GM23248 (cell line): ENCODE results near the gene CAPS2. TPM values are rescaled to one million over a fixed set of nuclear protein-coding genes. Genes with fewer than 3 reads are reported as not detected.

ENCODE experiments used
- DNase-seq: peaks from one replicate; pipeline ENCODE4 v3.0.0-alpha.2; 2015
- H2AFZ ChIP-seq: fragments of 200-600 bp; sonication (generic); 2 replicates; pipeline ENCODE4 v1.6.1; 2016; ENCODE audit warnings: antibody characterized with exemption
- H3F3A ChIP-seq: fragments of 200-600 bp; sonication (generic); 2 replicates; pipeline ENCODE4 v1.6.1; 2016; ENCODE audit warnings: mild to moderate bottlenecking, antibody characterized with exemption, mixed run types; ENCODE audit not compliant: insufficient read depth
- H3K27ac ChIP-seq: fragments of 200-600 bp; sonication (generic); 2 replicates; pipeline ENCODE4 v1.5.1; 2016; ENCODE audit warnings: mild to moderate bottlenecking
- H3K27me3 ChIP-seq: fragments of 200-600 bp; sonication (generic); replicated peaks from 2 replicates; pipeline ENCODE4 v1.6.1; 2016; ENCODE audit warnings: mild to moderate bottlenecking; ENCODE audit not compliant: insufficient read depth
- H3K36me3 ChIP-seq: fragments of 200-600 bp; sonication (generic); 2 replicates; pipeline ENCODE4 v1.6.1; 2016; ENCODE audit warnings: low read depth, mild to moderate bottlenecking
- H3K4me1 ChIP-seq: fragments of 200-600 bp; sonication (generic); 2 replicates; pipeline ENCODE4 v1.6.1; 2016; ENCODE audit warnings: mild to moderate bottlenecking; ENCODE audit not compliant: insufficient read depth
- H3K4me2 ChIP-seq: fragments of 200-600 bp; sonication (generic); one replicate; pipeline ENCODE4 v1.6.1; 2016; ENCODE audit warnings: mild to moderate bottlenecking; ENCODE audit not compliant: unreplicated experiment
- H3K4me3 ChIP-seq: fragments of 200-600 bp; sonication (generic); 2 replicates; pipeline ENCODE4 v1.5.1; 2016; ENCODE audit warnings: mild to moderate bottlenecking
- H3K79me2 ChIP-seq: fragments of 200-600 bp; sonication (generic); 2 replicates; pipeline ENCODE4 v1.6.1; 2016; ENCODE audit warnings: mild to moderate bottlenecking; ENCODE audit not compliant: insufficient read depth
- H3K9ac ChIP-seq: fragments of 200-600 bp; sonication (generic); 2 replicates; pipeline ENCODE4 v1.6.1; 2016; ENCODE audit warnings: mild to moderate bottlenecking
- H3K9me2 ChIP-seq: fragments of 200-600 bp; sonication (generic); 2 replicates; pipeline ENCODE4 v1.6.1; 2016; ENCODE audit warnings: mixed run types, mild to moderate bottlenecking, moderate library complexity; ENCODE audit not compliant: insufficient read depth
- H3K9me3 ChIP-seq: fragments of 200-600 bp; sonication (generic); one replicate; pipeline ENCODE4 v1.6.1; 2017; ENCODE audit warnings: low read depth
- H4K20me1 ChIP-seq: fragments of 200-600 bp; sonication (generic); 2 replicates; pipeline ENCODE4 v1.6.0; 2016; ENCODE audit not compliant: insufficient read depth
- EZH2 ChIP-seq: fragments of 200-600 bp; sonication (generic); IDR thresholded peaks from 2 replicates; pipeline ENCODE4 v1.6.1; 2018; ENCODE audit warnings: antibody characterized with exemption, mild to moderate bottlenecking; ENCODE audit not compliant: insufficient read depth, poor library complexity, severe bottlenecking
- EZH2phosphoT487 ChIP-seq: fragments of 200-600 bp; sonication (generic); IDR thresholded peaks from 2 replicates; pipeline ENCODE4 v1.6.1; 2018; ENCODE audit warnings: antibody characterized with exemption, moderate library complexity, mild to moderate bottlenecking, low read depth; ENCODE audit not compliant: insufficient read depth
- WGBS, 2 experiments: methylation state at CpG; one replicate each; pipeline ENCODE4 v1.1.6; 2015 to 2017; ENCODE audit warnings: low lambda C conversion rate in 2 of 2, low coverage in 1 of 2; ENCODE audit errors: missing lambda C conversion rate in 2 of 2; 5-methylcytosine and 5-hydroxymethylcytosine counted together
- in situ Hi-C: fragments of 300-500 bp; cut with MboI; formaldehyde crosslinking; loops from 2 replicates; pipeline ENCODE4 v1.15.0; 2020
- polyA plus RNA-seq: library from polyadenylated mRNA; unstranded; fragments of >200 nt; fragmentation: Nextera tagmentation; extraction: Ambion mirVana; gene quantifications from 2 replicates; pipeline ENCODE4 v1.2.1, GENCODE V29; 2016
- total RNA-seq: library from RNA; depleted of rRNA; stranded (reverse); fragments of >200 nt; shearing (Covaris generic); gene quantifications from 2 replicates; pipeline ENCODE4 v1.2.3, GENCODE V29; 2014

CAPS2 gene
- total and polyA plus RNA-seq, 2 experiments from 2014 or later, result 1.5 to 4.4 TPM

- Histone ChIP-seq H3K9me2 (no peaks in the 10 kb centered on the region), H3K36me3 (no peaks in the 10 kb centered on the region), H3K27me3 (no peaks in the 10 kb centered on the region), H3F3A (0 out of 2 replicates have a peak, but pooled peaks cover 5% of the 10 kb centered on the region), H3K9ac (no peak overlapping the region), H3K4me1 (peaks cover 28% of the 10 kb centered on the region), H3K27ac (no peak overlapping the region), H3K9me3 (no peaks in the 10 kb centered on the region), H3K4me3 (no peak overlapping the region), H3K4me2 (no peak overlapping the region), H3K79me2 (no peaks in the 10 kb centered on the region), H2AFZ (no peak overlapping the region), H4K20me1 (no peaks in the 10 kb centered on the region)
- TF ChIP-seq EZH2 (no peak), EZH2phosphoT487 (no peak)
- DNase-seq, result no peak
- in situ Hi-C loops, result no loop called here
- 89 to 94% methylated on average over 3 of the region's 3 CpGs for WGBS, 2 experiments
These were observed 12.3 kb downstream of the CAPS2 start for GRCh38 chr12:75317784-75318183.

- no peaks in the 10 kb centered on the region for H3K9me3 ChIP-seq
- no peaks in the 10 kb centered on the region for H3K79me2 ChIP-seq
- peak overlapping the region; percentile 22; the same call in 1 of the 2 replicates for H3K27ac ChIP-seq
- H3K4me2 ChIP-seq, result peak overlapping the region; percentile 61
- no peak overlapping the region for H3K9ac ChIP-seq
- TF ChIP-seq EZH2, result no peak
- no peak for TF ChIP-seq EZH2phosphoT487
- H3F3A ChIP-seq, result 0 out of 2 replicates have a peak, but pooled peaks cover 5% of the 10 kb centered on the region
- in situ Hi-C loops, result no loop called here
- H2AFZ ChIP-seq, result peak overlapping the region; percentile 78; the same call in 1 of the 2 replicates
- H4K20me1 ChIP-seq, result no peaks in the 10 kb centered on the region
- no peaks in the 10 kb centered on the region for H3K36me3 ChIP-seq
- H3K4me1 ChIP-seq, result peaks cover 19% of the 10 kb centered on the region
- H3K4me3 ChIP-seq, result 0 out of 2 replicates have a peak overlapping the region, but pooled peaks have one; percentile 18
- no peaks in the 10 kb centered on the region for H3K9me2 ChIP-seq
- H3K27me3 ChIP-seq, result no peaks in the 10 kb centered on the region
- peak; percentile 62 for DNase-seq
These were observed 14.6 kb downstream of the CAPS2 start for GRCh38 chr12:75315518-75315917.

DNA sequence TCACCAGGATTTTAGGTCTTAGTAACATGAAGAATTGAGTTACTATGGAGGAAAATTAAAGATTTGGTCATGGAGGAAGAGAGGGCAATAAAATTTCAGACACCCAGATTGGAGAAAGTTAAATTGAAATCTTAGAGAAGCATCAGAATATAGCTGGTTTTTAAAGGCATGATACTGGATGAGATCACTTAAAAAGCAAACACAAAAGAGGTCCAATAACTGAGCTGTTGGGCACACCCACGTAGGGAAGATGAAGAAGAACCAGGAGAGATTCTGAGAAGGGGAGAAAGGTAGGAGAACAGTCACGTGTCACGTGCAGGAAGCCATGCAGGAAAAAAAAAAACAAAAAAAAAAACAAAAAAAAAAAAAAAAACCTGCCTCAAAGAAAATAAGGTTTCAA is 18.8 kb downstream of the CAPS2 start:
- in situ Hi-C loops, result no loop called here
- H4K20me1 ChIP-seq, result no peaks in the 10 kb centered on the region
- no peaks in the 10 kb centered on the region for H3K9me2 ChIP-seq
- WGBS, 2 experiments, result 59 to 64% methylated on average over 3 of the region's 3 CpGs
- H3K27ac ChIP-seq, result no peak overlapping the region
- no peaks in the 10 kb centered on the region for H3K9me3 ChIP-seq
- TF ChIP-seq EZH2phosphoT487, result no peak
- no peak for TF ChIP-seq EZH2
- DNase-seq, result no peak
- H3F3A ChIP-seq, result 0 out of 2 replicates have a peak, but pooled peaks cover 5% of the 10 kb centered on the region
- no peak overlapping the region for H3K4me3 ChIP-seq
- no peak overlapping the region for H3K9ac ChIP-seq
- H3K4me1 ChIP-seq, result peaks cover 19% of the 10 kb centered on the region
- H2AFZ ChIP-seq, result no peak overlapping the region
- H3K4me2 ChIP-seq, result no peak overlapping the region
- no peaks in the 10 kb centered on the region for H3K79me2 ChIP-seq
- no peaks in the 10 kb centered on the region for H3K27me3 ChIP-seq
- H3K36me3 ChIP-seq, result no peaks in the 10 kb centered on the region

DNA sequence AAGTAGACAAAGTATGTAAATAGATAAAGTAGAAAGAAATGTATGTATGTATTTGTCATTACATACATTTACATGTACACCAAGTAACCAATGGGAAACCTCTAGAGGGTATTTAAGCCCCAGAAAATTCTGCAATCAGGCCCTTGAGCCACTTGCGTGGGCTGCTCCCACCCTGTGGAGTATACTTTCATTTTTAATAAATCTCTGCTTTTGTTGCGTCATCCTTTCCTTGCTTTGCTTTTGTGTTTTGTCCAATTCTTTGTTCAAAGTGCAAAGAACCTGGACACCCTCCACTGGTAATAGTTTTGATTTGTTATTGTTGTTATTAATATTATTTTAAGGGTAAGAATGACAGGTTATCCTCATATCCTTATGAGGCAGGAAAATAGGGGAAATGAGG is 21.8 kb downstream of the CAPS2 start:
- TF ChIP-seq EZH2phosphoT487, result no peak
- TF ChIP-seq EZH2, result no peak
- WGBS, 2 experiments, result 91 to 100% methylated on average over 2 of the region's 2 CpGs

More for the DNA sequence above, 21.8 kb downstream of the CAPS2 start:
- Histone ChIP-seq H3K36me3 (no peaks in the 10 kb centered on the region), H4K20me1 (no peaks in the 10 kb centered on the region), H2AFZ (no peak overlapping the region), H3K27ac (no peak overlapping the region), H3K27me3 (no peaks in the 10 kb centered on the region), H3K4me1 (no peaks in the 10 kb centered on the region), H3K9me2 (no peaks in the 10 kb centered on the region), H3K9ac (no peak overlapping the region), H3K4me2 (no peak overlapping the region), H3K4me3 (no peak overlapping the region), H3K9me3 (no peaks in the 10 kb centered on the region), H3F3A (no peaks in the 10 kb centered on the region), H3K79me2 (no peaks in the 10 kb centered on the region)
- in situ Hi-C loops, result no loop called here
- no peak for DNase-seq
